ENCODE results near the gene DCAF7.

GRCh38 chr17:63635787-63636186, 85.5 kb downstream of the DCAF7 start:
- TF ChIP-seq, protein P1, sequence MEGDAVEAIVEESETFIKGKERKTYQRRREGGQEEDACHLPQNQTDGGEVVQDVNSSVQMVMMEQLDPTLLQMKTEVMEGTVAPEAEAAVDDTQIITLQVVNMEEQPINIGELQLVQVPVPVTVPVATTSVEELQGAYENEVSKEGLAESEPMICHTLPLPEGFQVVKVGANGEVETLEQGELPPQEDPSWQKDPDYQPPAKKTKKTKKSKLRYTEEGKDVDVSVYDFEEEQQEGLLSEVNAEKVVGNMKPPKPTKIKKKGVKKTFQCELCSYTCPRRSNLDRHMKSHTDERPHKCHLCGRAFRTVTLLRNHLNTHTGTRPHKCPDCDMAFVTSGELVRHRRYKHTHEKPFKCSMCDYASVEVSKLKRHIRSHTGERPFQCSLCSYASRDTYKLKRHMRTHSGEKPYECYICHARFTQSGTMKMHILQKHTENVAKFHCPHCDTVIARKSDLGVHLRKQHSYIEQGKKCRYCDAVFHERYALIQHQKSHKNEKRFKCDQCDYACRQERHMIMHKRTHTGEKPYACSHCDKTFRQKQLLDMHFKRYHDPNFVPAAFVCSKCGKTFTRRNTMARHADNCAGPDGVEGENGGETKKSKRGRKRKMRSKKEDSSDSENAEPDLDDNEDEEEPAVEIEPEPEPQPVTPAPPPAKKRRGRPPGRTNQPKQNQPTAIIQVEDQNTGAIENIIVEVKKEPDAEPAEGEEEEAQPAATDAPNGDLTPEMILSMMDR (IDR thresholded peaks at IDR 0.05), result no peak
- TF ChIP-seq EP300 (IDR thresholded peaks at IDR 0.05), result no peak
